RWPE1 (cell line): ENCODE data around the gene SLC4A7.
"Not testable (repeated sequence)": the region's sequence is repeated elsewhere in the genome, so short reads cannot be mapped to it uniquely, and the experiment has no call there.

Experiments
- CTCF ChIA-PET: fragments of 350-600 bp; sonication (Branson Sonifier 250); formaldehyde crosslinking; extraction: SDS; loops from one replicate; lab custom pipeline; 2021; lab: Yijun Ruan, JAX
- POLR2A ChIA-PET: fragments of 400-600 bp; formaldehyde crosslinking; extraction: SDS; loops from one replicate; lab custom pipeline; 2020; ENCODE audit warnings: antibody characterized with exemption; ENCODE audit not compliant: low non-redundant PET; lab: Yijun Ruan, JAX
- DNase-seq: peaks from one replicate; pipeline ENCODE4 v3.0.0; 2012; ENCODE audit warnings: low spot score
- H3K27ac ChIP-seq: fragments of 450-650 bp; 2 replicates; pipeline ENCODE4 v1.5.1; 2017
- CTCF ChIP-seq: fragments of 450-650 bp; conservative IDR thresholded peaks from 2 replicates; pipeline ENCODE4 v1.5.1; 2017; ENCODE audit warnings: low read depth, mild to moderate bottlenecking

The SLC4A7 gene

GRCh38 chr3:27484015-27484844 lies at the start of gene SLC4A7:
SLC4A7 (minus strand) TSS chr3:27484384; CDS start chr3:27484126, 258 bp downstream.
- peak; percentile 93 for DNase-seq
- TF ChIP-seq CTCF = no peak
- peak within 1 kb of the TSS; percentile 91 for H3K27ac ChIP-seq
- POLR2A ChIA-PET = interaction anchor here (0.5 kb wide), 2 partner anchors 52 to 146 kb away, joined by 3 to 4 read pairs; no protein-coding TSS in a partner anchor
- CTCF ChIA-PET = interaction anchor here (0.5 kb wide), 1 partner anchor 156 kb away, joined by 4 read pairs; no protein-coding TSS in a partner anchor

GRCh38 chr3:27533261-27533607 lies 49.0 kb upstream of the SLC4A7 start:
- TF ChIP-seq CTCF = no peak
- POLR2A ChIA-PET = no interaction called here
- H3K27ac ChIP-seq = peak overlapping the region; percentile 96
- DNase-seq = peak; percentile 19
- CTCF ChIA-PET = no interaction called here

GRCh38 chr3:27532426-27533260 lies 48.5 kb upstream of the SLC4A7 start:
- TF ChIP-seq CTCF = no peak
- CTCF ChIA-PET = no interaction called here
- POLR2A ChIA-PET = no interaction called here
- H3K27ac ChIP-seq = peak overlapping the region; percentile 96
- DNase-seq = no peak

- CTCF ChIA-PET, H3K27ac ChIP-seq, POLR2A ChIA-PET, DNase-seq: not testable (repeated sequence)
These were observed 47.1 kb upstream of the SLC4A7 start for GRCh38 chr3:27531193-27531751.

GRCh38 chr3:27528791-27529190 lies 44.6 kb upstream of the SLC4A7 start:
- DNase-seq = no peak
- ChIA-PET POLR2A (no interaction called here), CTCF (interaction anchor here (0.6 to 0.7 kb wide), 2 partner anchors 20 to 132 kb away, joined by 3 read pairs; no protein-coding TSS in a partner anchor)
- H3K27ac ChIP-seq = no peak overlapping the region
- TF ChIP-seq CTCF = no peak

- TF ChIP-seq CTCF = no peak
- H3K27ac ChIP-seq = no peak overlapping the region
- no peak for DNase-seq
- ChIA-PET POLR2A (no interaction called here), CTCF (interaction anchor here (0.5 kb wide), 1 partner anchor 240 kb away, joined by 4 read pairs; no protein-coding TSS in a partner anchor)
These were observed 42.6 kb upstream of the SLC4A7 start for GRCh38 chr3:27526614-27527315.
